Measurements from ENCODE around the gene CLEC2D.

- TF ChIP-seq RAD21 (IDR thresholded peaks at IDR 0.05; ENCODE audit: low read depth): no peak
- TF ChIP-seq, protein P1, sequence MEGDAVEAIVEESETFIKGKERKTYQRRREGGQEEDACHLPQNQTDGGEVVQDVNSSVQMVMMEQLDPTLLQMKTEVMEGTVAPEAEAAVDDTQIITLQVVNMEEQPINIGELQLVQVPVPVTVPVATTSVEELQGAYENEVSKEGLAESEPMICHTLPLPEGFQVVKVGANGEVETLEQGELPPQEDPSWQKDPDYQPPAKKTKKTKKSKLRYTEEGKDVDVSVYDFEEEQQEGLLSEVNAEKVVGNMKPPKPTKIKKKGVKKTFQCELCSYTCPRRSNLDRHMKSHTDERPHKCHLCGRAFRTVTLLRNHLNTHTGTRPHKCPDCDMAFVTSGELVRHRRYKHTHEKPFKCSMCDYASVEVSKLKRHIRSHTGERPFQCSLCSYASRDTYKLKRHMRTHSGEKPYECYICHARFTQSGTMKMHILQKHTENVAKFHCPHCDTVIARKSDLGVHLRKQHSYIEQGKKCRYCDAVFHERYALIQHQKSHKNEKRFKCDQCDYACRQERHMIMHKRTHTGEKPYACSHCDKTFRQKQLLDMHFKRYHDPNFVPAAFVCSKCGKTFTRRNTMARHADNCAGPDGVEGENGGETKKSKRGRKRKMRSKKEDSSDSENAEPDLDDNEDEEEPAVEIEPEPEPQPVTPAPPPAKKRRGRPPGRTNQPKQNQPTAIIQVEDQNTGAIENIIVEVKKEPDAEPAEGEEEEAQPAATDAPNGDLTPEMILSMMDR (IDR thresholded peaks at IDR 0.05 in 2 of 3, conservative IDR thresholded peaks at IDR 0.05 in 1 of 3; ENCODE audit: borderline replicate concordance in 1 of 3, insufficient read depth in 1 of 3, low read depth in 2 of 3, low read length in 2 of 3): no peak
Observed at GRCh38 chr12:9640024-9640423, 29.5 kb upstream of the CLEC2D start.
